ENCODE data around the gene SRSF12. TPM values are rescaled to one million over a fixed set of nuclear protein-coding genes. Genes with fewer than 3 reads are reported as not detected.

Gene SRSF12
- total and polyA plus RNA-seq, 2 donors from 2014 or later = 1.0 to 2.3 TPM

- Histone ChIP-seq H3K9ac (ENCODE audit: low read length in 3 of 3) (peak within 1 kb of the TSS; percentile 96 to 100 (median 98)), H3K4me1 (ENCODE audit: control insufficient read depth in 2 of 3, insufficient read depth in 2 of 3, low read depth in 1 of 3, low read length in 3 of 3) (peaks cover 0 to 10% (median 5%) of the 10 kb centered on the region in 3 donors), H3K27ac (ENCODE audit: low read depth in 2 of 2, low read length in 2 of 2) (peak within 1 kb of the TSS; percentile 100), H3K27me3 (ENCODE audit: control insufficient read depth, insufficient read depth, low read length) (no peaks in the 10 kb centered on the region), H3K4me3 (ENCODE audit: low read length in 3 of 3) (peak within 1 kb of the TSS; percentile 82 to 98 (median 98)), H3K9me3 (ENCODE audit: control insufficient read depth in 2 of 3, insufficient read depth in 1 of 3, low read length in 3 of 3) (no peaks in the 10 kb centered on the region), H3K36me3 (ENCODE audit: control insufficient read depth in 2 of 3, insufficient read depth in 3 of 3, low read length in 3 of 3) (peaks cover 6 to 21% (median 19%) of the 10 kb centered on the region in 3 donors)
- intact Hi-C loops (cut with DNase I) = no loop called here
- FAIRE-seq (no peak), DNase-seq (peak; percentile 100)
- TF ChIP-seq, protein P1, sequence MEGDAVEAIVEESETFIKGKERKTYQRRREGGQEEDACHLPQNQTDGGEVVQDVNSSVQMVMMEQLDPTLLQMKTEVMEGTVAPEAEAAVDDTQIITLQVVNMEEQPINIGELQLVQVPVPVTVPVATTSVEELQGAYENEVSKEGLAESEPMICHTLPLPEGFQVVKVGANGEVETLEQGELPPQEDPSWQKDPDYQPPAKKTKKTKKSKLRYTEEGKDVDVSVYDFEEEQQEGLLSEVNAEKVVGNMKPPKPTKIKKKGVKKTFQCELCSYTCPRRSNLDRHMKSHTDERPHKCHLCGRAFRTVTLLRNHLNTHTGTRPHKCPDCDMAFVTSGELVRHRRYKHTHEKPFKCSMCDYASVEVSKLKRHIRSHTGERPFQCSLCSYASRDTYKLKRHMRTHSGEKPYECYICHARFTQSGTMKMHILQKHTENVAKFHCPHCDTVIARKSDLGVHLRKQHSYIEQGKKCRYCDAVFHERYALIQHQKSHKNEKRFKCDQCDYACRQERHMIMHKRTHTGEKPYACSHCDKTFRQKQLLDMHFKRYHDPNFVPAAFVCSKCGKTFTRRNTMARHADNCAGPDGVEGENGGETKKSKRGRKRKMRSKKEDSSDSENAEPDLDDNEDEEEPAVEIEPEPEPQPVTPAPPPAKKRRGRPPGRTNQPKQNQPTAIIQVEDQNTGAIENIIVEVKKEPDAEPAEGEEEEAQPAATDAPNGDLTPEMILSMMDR (IDR thresholded peaks at IDR 0.05; ENCODE audit: borderline replicate concordance, extremely low read depth, insufficient read depth) = no peak
These were observed 37.4 kb downstream of the SRSF12 start, which contains the start of gene PNRC1 for GRCh38 chr6:89080281-89081128. Gene PNRC1, plus strand, starts transcription at chr6:89080751. Its CDS starts 144 bp downstream, at chr6:89080895.

DNA sequence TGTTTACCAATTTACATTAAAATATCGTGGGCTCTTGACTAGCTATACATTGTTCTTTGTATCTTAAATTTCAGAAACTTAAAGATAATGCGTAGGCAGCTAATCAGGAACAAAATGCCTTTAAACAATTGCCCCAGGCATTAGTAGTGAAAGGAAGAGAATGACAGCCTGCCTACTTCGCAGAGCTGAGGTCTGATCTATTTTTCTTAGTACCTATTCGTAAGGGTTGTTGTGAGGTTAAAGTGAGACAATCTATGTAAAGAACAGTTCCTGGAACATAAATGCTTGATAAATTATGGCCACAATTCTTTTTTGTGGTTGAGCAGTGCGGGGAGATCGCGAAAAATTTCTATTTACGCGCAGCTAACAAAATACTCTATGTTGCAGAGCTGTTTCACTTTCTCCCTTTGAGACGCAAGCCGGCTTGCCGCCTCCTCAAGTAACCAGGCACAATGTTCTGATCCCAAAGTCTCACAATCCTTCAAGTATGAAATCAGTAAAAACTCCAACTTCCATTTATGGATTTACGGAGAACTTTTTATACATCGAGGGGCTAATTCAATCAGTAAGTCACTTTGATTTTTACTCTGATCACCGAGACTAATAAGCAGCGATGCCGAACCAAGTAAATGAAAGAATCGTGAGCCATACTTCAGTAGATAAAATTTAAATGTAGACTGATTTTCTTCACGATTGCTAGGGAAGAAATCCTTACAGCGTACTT lies 38.2 kb downstream of the SRSF12 start:
- Histone ChIP-seq H3K36me3 (ENCODE audit: control insufficient read depth in 2 of 3, insufficient read depth in 3 of 3, low read length in 3 of 3) (peaks cover 0 to 12% (median 10%) of the 10 kb centered on the region in 3 donors), H3K4me3 (ENCODE audit: low read length in 3 of 3) (peak overlapping the region; percentile 82 to 98 (median 91)), H3K4me1 (ENCODE audit: control insufficient read depth in 2 of 3, insufficient read depth in 2 of 3, low read depth in 1 of 3, low read length in 3 of 3) (peaks cover 0 to 5% (median 3%) of the 10 kb centered on the region in 3 donors), H3K9ac (ENCODE audit: low read length in 3 of 3) (peak overlapping the region; percentile 70 to 100 (median 91)), H3K27me3 (ENCODE audit: control insufficient read depth, insufficient read depth, low read length) (no peaks in the 10 kb centered on the region), H3K9me3 (ENCODE audit: control insufficient read depth in 2 of 3, insufficient read depth in 1 of 3, low read length in 3 of 3) (no peaks in the 10 kb centered on the region), H3K27ac (ENCODE audit: low read depth in 2 of 2, low read length in 2 of 2) (peak overlapping the region; percentile 100)
- FAIRE-seq (no peak), DNase-seq (peak; percentile 59 to 92 (median 74))
- TF ChIP-seq, protein P1 (IDR thresholded peaks at IDR 0.05; ENCODE audit: borderline replicate concordance, extremely low read depth, insufficient read depth) = no peak
- intact Hi-C loops (cut with DNase I) = no loop called here

DNA sequence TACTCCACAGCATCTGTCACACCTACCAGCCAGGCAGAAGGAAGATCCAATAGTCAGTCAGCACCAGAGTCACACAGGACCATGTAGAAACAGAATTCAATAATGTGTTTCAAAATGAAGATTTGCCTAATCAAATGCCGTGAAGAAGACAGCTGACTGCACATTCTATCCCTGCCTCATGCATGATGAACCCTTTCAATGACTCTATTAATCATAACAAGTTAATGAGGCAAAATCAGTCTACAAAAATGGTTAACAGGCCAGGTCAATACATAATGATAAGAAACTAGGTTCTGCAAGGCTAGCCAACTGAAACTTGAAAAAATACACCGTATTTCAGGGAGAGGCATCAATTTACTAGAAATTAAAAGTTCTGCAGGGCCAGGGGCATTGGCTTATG lies 44.0 kb downstream of the SRSF12 start:
- Histone ChIP-seq H3K4me1 (ENCODE audit: control insufficient read depth in 2 of 3, insufficient read depth in 2 of 3, low read depth in 1 of 3, low read length in 3 of 3) (no peaks in the 10 kb centered on the region), H3K27ac (ENCODE audit: low read depth in 2 of 2, low read length in 2 of 2) (no peak overlapping the region), H3K4me3 (ENCODE audit: low read length in 3 of 3) (no peak overlapping the region), H3K9ac (ENCODE audit: low read length in 3 of 3) (no peak overlapping the region), H3K27me3 (ENCODE audit: control insufficient read depth, insufficient read depth, low read length) (no peaks in the 10 kb centered on the region), H3K36me3 (ENCODE audit: control insufficient read depth in 2 of 3, insufficient read depth in 3 of 3, low read length in 3 of 3) (no peaks in the 10 kb centered on the region), H3K9me3 (ENCODE audit: control insufficient read depth in 2 of 3, insufficient read depth in 1 of 3, low read length in 3 of 3) (peaks cover 0 to 3% (median 0%) of the 10 kb centered on the region in 3 donors)
- intact Hi-C loops (cut with DNase I) = no loop called here
- TF ChIP-seq, protein P1 (IDR thresholded peaks at IDR 0.05; ENCODE audit: borderline replicate concordance, extremely low read depth, insufficient read depth) = no peak
- no peak for FAIRE-seq
- no peak for DNase-seq
